ENCODE results near the gene AMIGO1. TPM values are rescaled to one million over a fixed set of nuclear protein-coding genes. Genes with fewer than 3 reads are reported as not detected.

The AMIGO1 gene
- total RNA-seq, 4 donors from 2014 or later = 0.45 to 2.7 (median 1.8) TPM

- 41 to 58% methylated on average over 5 to 11 of the region's 16 CpGs for WGBS, 2 donors
- Histone ChIP-seq H3K27ac (no peak overlapping the region), H3K4me3 (peak overlapping the region in 2 of 4 donors; percentile 14 to 39), H3K9me3 (no peaks in the 10 kb centered on the region), H3K4me1 (peaks cover 0 to 26% (median 5%) of the 10 kb centered on the region in 3 donors), H3K27me3 (no peaks in the 10 kb centered on the region), H3K36me3 (no peaks in the 10 kb centered on the region)
- intact Hi-C loops (cut with DNase I) = loop anchor here (5.0 kb wide), 1 partner anchor 40 kb away; the partner anchor contains the start of gene CYB561D1
- DNase-seq = no peak
- TF ChIP-seq CTCF (IDR thresholded peaks at IDR 0.05) (no peak), POLR2A (IDR thresholded peaks at IDR 0.05) (no peak)
Observed at GRCh38 chr1:109531826-109532364, 22.4 kb upstream of the AMIGO1 start.

- Histone ChIP-seq H3K4me3 (no peak overlapping the region), H3K9me3 (no peaks in the 10 kb centered on the region), H3K4me1 (peaks cover 0 to 24% (median 5%) of the 10 kb centered on the region in 3 donors), H3K27ac (no peak overlapping the region), H3K27me3 (no peaks in the 10 kb centered on the region), H3K36me3 (no peaks in the 10 kb centered on the region)
- TF ChIP-seq POLR2A (IDR thresholded peaks at IDR 0.05) (no peak), CTCF (IDR thresholded peaks at IDR 0.05) (no peak)
- intact Hi-C loops (cut with DNase I) = loop anchor here (5.0 kb wide), 1 partner anchor 39 kb away; the partner anchor contains the start of gene CYB561D1
- no peak for DNase-seq
- 76% methylated on average over 4 of the region's 4 CpGs; no CpG with 5 or more reads in 1 of the 2 donors for WGBS, 2 donors
Observed at GRCh38 chr1:109531380-109531779, 21.9 kb upstream of the AMIGO1 start.

- Histone ChIP-seq H3K27ac (no peak overlapping the region), H3K36me3 (no peaks in the 10 kb centered on the region), H3K9me3 (no peaks in the 10 kb centered on the region), H3K4me1 (peaks cover 0 to 18% (median 5%) of the 10 kb centered on the region in 3 donors), H3K4me3 (no peak overlapping the region), H3K27me3 (no peaks in the 10 kb centered on the region)
- TF ChIP-seq POLR2A (IDR thresholded peaks at IDR 0.05) (no peak), CTCF (IDR thresholded peaks at IDR 0.05) (no peak)
- no peak for DNase-seq
- 76 to 85% methylated on average over 11 to 12 of the region's 13 CpGs for WGBS, 2 donors
- intact Hi-C loops (cut with DNase I) = loop anchor here (5.0 kb wide), 1 partner anchor 38 kb away; the partner anchor contains the start of gene CYB561D1
Observed at GRCh38 chr1:109530457-109531087, 21.0 kb upstream of the AMIGO1 start.

GRCh38 chr1:109529881-109530456, 20.4 kb upstream of the AMIGO1 start:
- H3K27ac ChIP-seq = no peak overlapping the region
- TF ChIP-seq CTCF (IDR thresholded peaks at IDR 0.05) (no peak), POLR2A (IDR thresholded peaks at IDR 0.05) (no peak)
- no peaks in the 10 kb centered on the region for H3K27me3 ChIP-seq
- H3K36me3 ChIP-seq = no peaks in the 10 kb centered on the region
- peaks cover 0 to 18% (median 5%) of the 10 kb centered on the region in 3 donors for H3K4me1 ChIP-seq
- 76 to 94% methylated on average over 2 to 5 of the region's 8 CpGs for WGBS, 2 donors
- H3K9me3 ChIP-seq = no peaks in the 10 kb centered on the region
- no peak for DNase-seq
- intact Hi-C loops (cut with DNase I) = loop anchor here (5.0 kb wide), 1 partner anchor 38 kb away; the partner anchor contains the start of gene CYB561D1
- H3K4me3 ChIP-seq = no peak overlapping the region

GRCh38 chr1:109528712-109529111, 19.2 kb upstream of the AMIGO1 start:
- Histone ChIP-seq H3K36me3 (no peaks in the 10 kb centered on the region), H3K27me3 (no peaks in the 10 kb centered on the region), H3K9me3 (no peaks in the 10 kb centered on the region), H3K4me1 (peaks cover 0 to 18% (median 5%) of the 10 kb centered on the region in 3 donors), H3K4me3 (no peak overlapping the region), H3K27ac (no peak overlapping the region)
- 94 to 100% methylated on average over 2 to 3 of the region's 3 CpGs for WGBS, 2 donors
- DNase-seq = no peak
- TF ChIP-seq POLR2A (IDR thresholded peaks at IDR 0.05) (no peak), CTCF (IDR thresholded peaks at IDR 0.05) (no peak)
- intact Hi-C loops (cut with DNase I) = no loop called here

All from esophagus squamous epithelium (tissue), 5 donors.